Body of pancreas (tissue), 4 donors: ENCODE results near the gene CASZ1. TPM values are rescaled to one million over a fixed set of nuclear protein-coding genes. Genes with fewer than 3 reads are reported as not detected.

ENCODE experiments used
- ATAC-seq: fragments of 150-250 bp; one replicate; pipeline ENCODE4 v1.9.1; 2016
- DNase-seq, 4 donors: peaks; one replicate each; pipeline ENCODE4 v3.0.0-alpha.2; 2019
- H3K27ac ChIP-seq, 4 donors: fragments of 200-600 bp; sonication (generic); 1 replicate in 3 of 4; 2 replicates in 1 of 4; pipeline versions ENCODE4 v1.5.1 to v1.6.1; 2016 to 2019; ENCODE audit warnings: mild to moderate bottlenecking in 1 of 4, mixed read lengths in 1 of 4, moderate library complexity in 1 of 4
- H3K27me3 ChIP-seq, 2 donors: fragments of 200-600 bp; sonication (generic); one replicate each; pipeline ENCODE4 v1.6.0; 2016; ENCODE audit warnings: mild to moderate bottlenecking in 1 of 2
- H3K36me3 ChIP-seq, 2 donors: fragments of 200-600 bp; sonication (generic); replicated peaks in 1 of 2; 2 replicates each; pipeline ENCODE4 v1.5.1; 2016; ENCODE audit warnings: low read depth in 2 of 2; ENCODE audit not compliant: insufficient read depth in 1 of 2
- H3K4me1 ChIP-seq: fragments of 200-600 bp; sonication (generic); one replicate; pipeline ENCODE4 v1.6.0; 2016
- H3K4me3 ChIP-seq, 2 donors: fragments of 200-600 bp; sonication (generic); 1 replicate in 1 of 2; 2 replicates in 1 of 2; pipeline ENCODE4 v1.5.1; 2016 to 2019
- H3K9me3 ChIP-seq, 3 donors: fragments of 200-600 bp; sonication (generic); 1 replicate in 2 of 3; 2 replicates in 1 of 3; pipeline ENCODE4 v1.5.1; 2016
- POLR2A ChIP-seq, 3 donors: fragments of 450-650 bp; IDR thresholded peaks; one replicate each; pipeline ENCODE4 v1.6.1; 2016; ENCODE audit warnings: antibody characterized with exemption in 3 of 3, mild to moderate bottlenecking in 2 of 3
- WGBS, 2 donors: methylation state at CpG; one replicate each; pipeline ENCODE4 v1.1.5; 2017; 5-methylcytosine and 5-hydroxymethylcytosine counted together
- intact Hi-C: fragments of 100-400 bp; cut with DNase I; formaldehyde crosslinking; loops from one replicate; pipeline ENCODE4 v1.15.1; 2023
- total RNA-seq, 2 donors: library from RNA; depleted of rRNA; stranded (reverse); fragments of >200 nt; gene quantifications; one replicate each; pipeline ENCODE4 v1.1.0, GENCODE V29; 2016
- TF ChIP-seq, protein P1 (sequence below), 7 experiments: fragments of 450-650 bp in 4 of 7; fragments of 200-600 bp in 3 of 7; sonication (generic) in 3 of 7; IDR thresholded peaks; one replicate each; pipeline ENCODE4 v1.5.1; 2016 to 2019; ENCODE audit warnings: antibody characterized with exemption in 7 of 7

The CASZ1 gene
- total RNA-seq, 2 donors from 2014 or later = 9.3 to 14.2 TPM

DNA sequence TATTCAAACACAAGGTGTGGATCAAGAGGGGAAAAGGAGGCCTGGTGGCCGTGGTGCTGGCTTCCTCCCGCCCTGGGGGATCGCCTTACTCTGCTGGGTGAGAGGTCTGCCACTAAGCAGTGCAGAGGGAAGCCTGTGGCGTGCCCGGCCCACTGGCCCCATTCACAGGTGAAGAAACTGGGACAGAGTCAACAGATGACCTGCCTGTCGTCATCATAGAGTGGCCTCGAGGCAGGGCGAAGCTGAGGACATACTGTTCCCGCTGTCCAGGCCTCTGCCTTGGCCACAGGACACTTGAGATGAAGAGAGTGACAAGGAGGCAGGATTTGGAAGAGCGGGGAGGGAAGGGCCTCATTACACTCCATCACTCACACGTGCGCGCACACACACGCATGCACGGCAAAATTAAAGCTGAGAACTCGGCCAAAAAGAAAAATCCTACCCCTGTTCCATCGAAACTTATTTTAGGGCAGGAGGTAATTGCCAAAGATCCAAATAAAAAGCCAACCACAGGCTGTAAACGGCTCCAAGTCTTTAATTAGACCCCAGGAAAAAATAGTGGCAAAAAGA, 50.5 kb downstream of the CASZ1 start:
- ATAC-seq (no peak), DNase-seq (no peak)
- Histone ChIP-seq H3K9me3 (no peaks in the 10 kb centered on the region), H3K27me3 (no peaks in the 10 kb centered on the region), H3K27ac (no peak overlapping the region), H3K36me3 (no peaks in the 10 kb centered on the region), H3K4me3 (no peak overlapping the region), H3K4me1 (no peaks in the 10 kb centered on the region)
- intact Hi-C loops = no loop called here
- 87% methylated on average over 18 of the region's 18 CpGs for whole genome bisulfite sequencing, 2 donors
- TF ChIP-seq POLR2A (IDR thresholded peaks at IDR 0.05) = no peak
- TF ChIP-seq, protein P1, sequence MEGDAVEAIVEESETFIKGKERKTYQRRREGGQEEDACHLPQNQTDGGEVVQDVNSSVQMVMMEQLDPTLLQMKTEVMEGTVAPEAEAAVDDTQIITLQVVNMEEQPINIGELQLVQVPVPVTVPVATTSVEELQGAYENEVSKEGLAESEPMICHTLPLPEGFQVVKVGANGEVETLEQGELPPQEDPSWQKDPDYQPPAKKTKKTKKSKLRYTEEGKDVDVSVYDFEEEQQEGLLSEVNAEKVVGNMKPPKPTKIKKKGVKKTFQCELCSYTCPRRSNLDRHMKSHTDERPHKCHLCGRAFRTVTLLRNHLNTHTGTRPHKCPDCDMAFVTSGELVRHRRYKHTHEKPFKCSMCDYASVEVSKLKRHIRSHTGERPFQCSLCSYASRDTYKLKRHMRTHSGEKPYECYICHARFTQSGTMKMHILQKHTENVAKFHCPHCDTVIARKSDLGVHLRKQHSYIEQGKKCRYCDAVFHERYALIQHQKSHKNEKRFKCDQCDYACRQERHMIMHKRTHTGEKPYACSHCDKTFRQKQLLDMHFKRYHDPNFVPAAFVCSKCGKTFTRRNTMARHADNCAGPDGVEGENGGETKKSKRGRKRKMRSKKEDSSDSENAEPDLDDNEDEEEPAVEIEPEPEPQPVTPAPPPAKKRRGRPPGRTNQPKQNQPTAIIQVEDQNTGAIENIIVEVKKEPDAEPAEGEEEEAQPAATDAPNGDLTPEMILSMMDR (IDR thresholded peaks at IDR 0.05) = no peak

DNA sequence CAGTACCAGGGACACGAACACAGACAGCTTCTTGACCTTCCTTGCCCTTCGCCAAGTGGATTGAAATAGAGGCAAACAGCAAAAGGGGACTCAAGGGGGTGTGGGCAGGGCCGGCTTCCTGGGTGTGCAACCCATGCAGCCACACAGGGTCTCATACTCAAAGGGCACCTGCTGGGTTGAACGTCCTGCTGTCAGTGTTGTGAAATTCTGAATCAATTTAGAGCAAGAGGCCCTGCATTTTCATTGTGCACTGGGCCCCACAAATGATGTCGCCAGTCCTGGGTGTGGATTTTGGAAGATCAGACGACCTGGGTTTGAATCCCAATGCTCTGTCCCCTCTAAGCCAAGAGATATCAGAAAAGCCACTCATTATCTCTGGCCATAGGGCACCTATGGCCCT, 51.1 kb downstream of the CASZ1 start:
- Histone ChIP-seq H3K27me3 (no peaks in the 10 kb centered on the region), H3K36me3 (no peaks in the 10 kb centered on the region), H3K4me3 (no peak overlapping the region), H3K4me1 (no peaks in the 10 kb centered on the region), H3K9me3 (no peaks in the 10 kb centered on the region), H3K27ac (no peak overlapping the region)
- TF ChIP-seq, protein P1 (IDR thresholded peaks at IDR 0.05) = no peak
- TF ChIP-seq POLR2A (IDR thresholded peaks at IDR 0.05) = no peak
- WGBS, 2 donors = 67 to 77% methylated on average over 6 of the region's 6 CpGs
- intact Hi-C loops = no loop called here
- ATAC-seq = no peak
- no peak for DNase-seq

DNA sequence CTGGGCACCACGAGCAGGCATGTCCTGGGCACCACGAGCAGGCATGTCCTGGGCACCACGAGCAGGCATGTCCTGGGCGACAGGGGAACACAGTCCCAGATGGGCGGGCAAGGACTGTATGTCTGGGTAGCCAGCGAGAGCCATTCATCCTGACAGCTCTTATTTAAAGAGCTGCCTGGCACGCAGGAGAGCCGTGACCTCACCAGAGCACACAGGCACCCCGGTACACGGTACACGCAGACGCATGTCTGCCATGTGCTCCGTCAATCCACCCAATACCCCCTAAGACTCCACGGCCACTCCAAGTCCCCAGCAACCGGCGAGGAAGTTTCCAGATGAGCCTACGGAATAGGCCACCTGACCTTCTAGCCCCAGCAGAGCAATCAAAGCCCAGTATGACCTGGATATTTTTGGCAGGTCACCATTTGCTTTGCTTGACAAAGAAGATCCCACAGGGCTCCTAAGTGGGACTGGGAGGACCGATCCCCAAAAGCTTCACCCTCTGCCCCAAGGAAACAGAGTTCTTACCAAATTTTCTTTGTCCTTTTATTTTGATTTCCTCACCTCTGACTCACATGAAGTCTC, 51.7 kb downstream of the CASZ1 start:
- no peak for ATAC-seq
- TF ChIP-seq POLR2A (IDR thresholded peaks at IDR 0.05) = no peak
- TF ChIP-seq, protein P1 (IDR thresholded peaks at IDR 0.05) = no peak
- Histone ChIP-seq H3K9me3 (no peaks in the 10 kb centered on the region), H3K4me1 (peaks cover 1% of the 10 kb centered on the region), H3K36me3 (no peaks in the 10 kb centered on the region), H3K27me3 (no peaks in the 10 kb centered on the region), H3K4me3 (no peak overlapping the region), H3K27ac (no peak overlapping the region)
- WGBS, 2 donors = 93 to 94% methylated on average over 9 to 15 of the region's 18 CpGs
- intact Hi-C loops = no loop called here
- DNase-seq = no peak

DNA sequence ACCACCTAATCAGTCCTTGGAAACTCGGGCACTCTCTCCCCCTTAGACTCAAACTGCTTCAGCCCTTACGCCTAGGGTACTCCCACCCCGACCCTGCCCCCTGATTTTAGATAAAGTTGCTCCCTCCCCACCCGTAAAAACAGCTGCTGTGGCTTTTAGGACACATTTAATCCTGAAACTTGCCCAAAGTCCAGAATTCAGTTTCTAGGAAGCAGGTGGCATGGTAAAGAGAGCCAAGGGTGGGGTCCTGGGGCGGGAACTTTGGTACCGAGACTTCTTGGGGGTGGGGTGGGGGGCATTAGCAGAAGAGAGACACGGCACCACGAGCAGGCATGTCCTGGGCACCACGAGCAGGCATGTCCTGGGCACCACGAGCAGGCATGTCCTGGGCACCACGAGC, 52.4 kb downstream of the CASZ1 start:
- H3K36me3 ChIP-seq = no peaks in the 10 kb centered on the region
- no peak for TF ChIP-seq POLR2A (IDR thresholded peaks at IDR 0.05)
- TF ChIP-seq, protein P1 (IDR thresholded peaks at IDR 0.05) = no peak
- ATAC-seq (no peak), DNase-seq (no peak)
- H3K9me3 ChIP-seq = no peaks in the 10 kb centered on the region
- H3K27me3 ChIP-seq = no peaks in the 10 kb centered on the region
- H3K27ac ChIP-seq = no peak overlapping the region
- peaks cover 9% of the 10 kb centered on the region for H3K4me1 ChIP-seq
- no peak overlapping the region for H3K4me3 ChIP-seq
- WGBS, 2 donors = 69 to 89% methylated on average over 5 to 11 of the region's 11 CpGs
- intact Hi-C loops = no loop called here

DNA sequence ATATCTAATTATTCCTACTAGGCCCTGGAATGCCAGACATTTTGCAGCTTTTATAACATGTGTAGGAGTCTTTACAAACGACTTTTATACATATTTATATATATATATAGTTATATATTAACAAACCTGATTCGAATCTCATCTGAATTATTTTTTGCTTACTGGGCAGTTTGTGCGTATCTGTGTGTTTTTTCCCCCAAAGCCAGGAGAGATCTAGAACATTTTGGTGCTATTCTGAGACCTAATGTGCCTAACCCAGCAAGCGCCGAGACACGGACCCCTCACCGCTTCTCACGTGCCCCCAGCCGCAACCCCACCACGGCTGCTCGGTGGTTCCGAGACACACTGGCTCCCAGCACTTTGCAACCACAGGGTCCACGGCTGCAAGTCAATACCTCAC, 54.8 kb downstream of the CASZ1 start:
- DNase-seq (no peak), ATAC-seq (no peak)
- no peak overlapping the region for H3K4me3 ChIP-seq
- WGBS, 2 donors = 80 to 81% methylated on average over 12 to 13 of the region's 13 CpGs
- intact Hi-C loops = no loop called here
- no peaks in the 10 kb centered on the region for H3K9me3 ChIP-seq
- H3K27me3 ChIP-seq = no peaks in the 10 kb centered on the region
- no peak overlapping the region for H3K27ac ChIP-seq
- TF ChIP-seq, protein P1 (IDR thresholded peaks at IDR 0.05) = no peak
- H3K4me1 ChIP-seq = peaks cover 32% of the 10 kb centered on the region
- H3K36me3 ChIP-seq = no peaks in the 10 kb centered on the region
